Body of pancreas (tissue), 4 donors: ENCODE measurements around the gene AVPI1.

Experiments used
- CTCF ChIP-seq, 7 experiments: fragments of 450-650 bp in 4 of 7; fragments of 200-600 bp in 3 of 7; sonication (generic) in 3 of 7; IDR thresholded peaks; one replicate each; pipeline ENCODE4 v1.5.1; 2016 to 2019; ENCODE audit warnings: antibody characterized with exemption in 7 of 7
- POLR2A ChIP-seq, 3 donors: fragments of 450-650 bp; IDR thresholded peaks; one replicate each; pipeline ENCODE4 v1.6.1; 2016; ENCODE audit warnings: antibody characterized with exemption in 3 of 3, mild to moderate bottlenecking in 2 of 3

- no peak for TF ChIP-seq POLR2A (IDR thresholded peaks at IDR 0.05)
- TF ChIP-seq CTCF (IDR thresholded peaks at IDR 0.05), result no peak
These were observed 49.4 kb upstream of the AVPI1 start for GRCh38 chr10:97736403-97736901.
